Heart left ventricle (tissue), 16 donors: ENCODE measurements around the gene ATP6V0E2. TPM values are rescaled to one million over a fixed set of nuclear protein-coding genes. Genes with fewer than 3 reads are reported as not detected.
A peak's percentile ranks its signal among the peaks of the same experiment; 100 is the strongest.

Experiments used
- ATAC-seq, 4 donors: fragments of 200-7000 bp; cut with Tn5 transposase; one replicate each; pipeline ENCODE4 v1.9.1; 2020 to 2022; ENCODE audit warnings: moderate library complexity in 4 of 4, mild to moderate bottlenecking in 3 of 4, moderate number of reproducible peaks in 1 of 4
- DNase-seq, 5 donors: peaks; one replicate each; pipeline ENCODE4 v3.0.0-alpha.2; 2020
- H3K27ac ChIP-seq, 12 donors: fragments of 200-600 bp; sonication (generic) in 4 of 12; one replicate each; pipeline versions ENCODE4 v1.5.0 to v1.8.0; 2016 to 2022; ENCODE audit warnings: mild to moderate bottlenecking in 2 of 12
- H3K27me3 ChIP-seq, 9 donors: fragments of 200-600 bp; sonication (generic) in 2 of 9; one replicate each; pipeline versions ENCODE4 v1.5.1 to v1.8.0; 2016 to 2022; ENCODE audit warnings: mild to moderate bottlenecking in 3 of 9
- H3K36me3 ChIP-seq, 9 donors: fragments of 200-600 bp; sonication (generic) in 2 of 9; one replicate each; pipeline versions ENCODE4 v1.5.0 to v1.8.0; 2018 to 2022; ENCODE audit warnings: mild to moderate bottlenecking in 2 of 9
- H3K4me1 ChIP-seq, 12 donors: fragments of 200-600 bp; sonication (generic) in 4 of 12; one replicate each; pipeline versions ENCODE4 v1.5.0 to v1.8.0; 2016 to 2022; ENCODE audit warnings: mild to moderate bottlenecking in 3 of 12
- H3K4me3 ChIP-seq, 12 donors: fragments of 200-600 bp; sonication (generic) in 4 of 12; one replicate each; pipeline versions ENCODE4 v1.5.0 to v1.8.0; 2017 to 2022; ENCODE audit warnings: mild to moderate bottlenecking in 9 of 12, moderate library complexity in 4 of 12
- H3K9me3 ChIP-seq, 12 donors: fragments of 200-600 bp; sonication (generic) in 4 of 12; one replicate each; pipeline versions ENCODE4 v1.5.0 to v1.8.0; 2016 to 2022; ENCODE audit warnings: mild to moderate bottlenecking in 1 of 12
- POLR2A ChIP-seq, 2 donors: fragments of 450-650 bp; IDR thresholded peaks; one replicate each; pipeline ENCODE4 v1.6.1; 2017; ENCODE audit warnings: antibody characterized with exemption in 2 of 2, mild to moderate bottlenecking in 2 of 2, moderate library complexity in 2 of 2
- WGBS, 4 donors: extraction: QIAGEN DNeasy Blood & Tissue Kit in 2 of 4; methylation state at CpG; one replicate each; pipeline versions ENCODE4 v1.1.5 to v1.1.7; 2013 to 2018; 5-methylcytosine and 5-hydroxymethylcytosine counted together
- intact Hi-C, 10 donors: fragments of 100-400 bp; cut with DNase I; formaldehyde crosslinking; loops; one replicate each; pipeline versions ENCODE4 v1.11.1 to v1.14.2; 2022
- polyA plus RNA-seq, 2 donors: library from polyadenylated mRNA; stranded (reverse); fragments of 200-250 nt; gene quantifications; one replicate each; pipeline ENCODE4 v1.2.3, GENCODE V29; 2013
- total RNA-seq, 9 donors: library from RNA; depleted of rRNA in 2 of 9; stranded (reverse); fragments of >200 nt in 2 of 9; fragmentation: NEBNext Ultra II Directional in 3 of 9; extraction: Animal tissue kit (Norgen Biotek cat#: 25700) in 3 of 9; gene quantifications; one replicate each; pipeline versions ENCODE4 v1.1.0 to v1.2.4, GENCODE V29; 2016 to 2023
- TF ChIP-seq, protein P1 (sequence below), 12 donors: fragments of 200-600 bp; sonication (generic) in 4 of 12; IDR thresholded peaks; one replicate each; pipeline versions ENCODE4 v1.5.0 to v1.8.0; 2018 to 2022; ENCODE audit warnings: antibody characterized with exemption in 12 of 12, mild to moderate bottlenecking in 5 of 12
- donor health status: ischemic (EF 13 %, LVEDD 7.1; RV severe dilation, severe dysfunction).
- donor health status: healthy with polysubstance abuse.
- donor health status: DM: no; HTN: yes; CAD: no.
- donor health status: DM: no; HTN: no; CAD: no.
- donor health status: ischemic (EF 25% LVEDD 6.9; RV normal size, moderate dysfunction).
- donor health status: ischemic (EF 25% LVEDD 5.7; RV mildly dilated, moderate dysfunction).
- donor health status: healthy.
- donor health status: DM: yes; HTN: yes; CAD: no.
- donor health status: ischemic (EF 35%, LVEDD 5.7; RV mildly dilated, moderate dysfunction).
- donor health status: nonischemic (EF 11% LVEDD 7.7; RV severe dilation, severe dysfunction).
- donor health status: DM: yes; HTN: yes; CAD: no.
- donor health status: PGD.
- donor health status: ischemic (EF 29% LVEDD 5.4; RV normal size, mild dysfunction).
- donor health status: nonischemic (EF 23%, LVEDD 6.1; RV moderate dilation, normal function).

Gene ATP6V0E2
- total and polyA plus RNA-seq, 11 donors = 39.0 to 137 (median 92.2) TPM

DNA sequence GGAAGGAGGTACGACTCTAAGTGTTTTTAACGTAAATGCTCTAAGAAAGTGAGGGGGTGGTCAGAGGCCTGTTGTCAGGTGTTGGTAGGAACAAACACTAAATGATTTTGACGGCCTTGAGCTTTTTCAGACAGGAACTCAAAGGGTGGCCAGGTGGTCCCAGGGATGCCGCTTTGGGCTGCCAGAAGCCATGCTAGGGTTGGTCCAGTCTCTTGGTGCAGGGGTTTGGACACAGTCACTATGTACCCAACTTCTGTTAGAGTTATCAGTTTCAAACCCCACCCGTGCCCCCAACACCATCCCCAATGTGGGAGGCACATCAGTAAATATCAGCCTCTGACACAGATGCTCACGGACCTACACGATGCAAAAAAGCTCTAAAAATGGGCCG lies 9.3 kb downstream of the ATP6V0E2 start:
- peak in 1 of 5 donors; percentile 14 for DNase-seq
- WGBS, 4 donors = 57 to 67% (median 65%) methylated on average over 8 of the region's 8 CpGs
- Histone ChIP-seq H3K4me1 (peaks cover 0 to 51% (median 25%) of the 10 kb centered on the region in 12 donors), H3K9me3 (no peaks in the 10 kb centered on the region), H3K27ac (peak overlapping the region in 3 of 12 donors; percentile 4 to 44 (median 36)), H3K36me3 (peaks cover 0 to 5% (median 0%) of the 10 kb centered on the region in 9 donors), H3K4me3 (no peak overlapping the region), H3K27me3 (no peaks in the 10 kb centered on the region)
- TF ChIP-seq, protein P1, sequence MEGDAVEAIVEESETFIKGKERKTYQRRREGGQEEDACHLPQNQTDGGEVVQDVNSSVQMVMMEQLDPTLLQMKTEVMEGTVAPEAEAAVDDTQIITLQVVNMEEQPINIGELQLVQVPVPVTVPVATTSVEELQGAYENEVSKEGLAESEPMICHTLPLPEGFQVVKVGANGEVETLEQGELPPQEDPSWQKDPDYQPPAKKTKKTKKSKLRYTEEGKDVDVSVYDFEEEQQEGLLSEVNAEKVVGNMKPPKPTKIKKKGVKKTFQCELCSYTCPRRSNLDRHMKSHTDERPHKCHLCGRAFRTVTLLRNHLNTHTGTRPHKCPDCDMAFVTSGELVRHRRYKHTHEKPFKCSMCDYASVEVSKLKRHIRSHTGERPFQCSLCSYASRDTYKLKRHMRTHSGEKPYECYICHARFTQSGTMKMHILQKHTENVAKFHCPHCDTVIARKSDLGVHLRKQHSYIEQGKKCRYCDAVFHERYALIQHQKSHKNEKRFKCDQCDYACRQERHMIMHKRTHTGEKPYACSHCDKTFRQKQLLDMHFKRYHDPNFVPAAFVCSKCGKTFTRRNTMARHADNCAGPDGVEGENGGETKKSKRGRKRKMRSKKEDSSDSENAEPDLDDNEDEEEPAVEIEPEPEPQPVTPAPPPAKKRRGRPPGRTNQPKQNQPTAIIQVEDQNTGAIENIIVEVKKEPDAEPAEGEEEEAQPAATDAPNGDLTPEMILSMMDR (IDR thresholded peaks at IDR 0.05) = no peak
- no peak for TF ChIP-seq POLR2A (IDR thresholded peaks at IDR 0.05)
- intact Hi-C loops = loop anchor here in 5 of 10 donors (2.0 to 10.0 kb wide), 4 partner anchors 162 to 392 kb away; no protein-coding TSS in a partner anchor
- ATAC-seq = no peak

DNA sequence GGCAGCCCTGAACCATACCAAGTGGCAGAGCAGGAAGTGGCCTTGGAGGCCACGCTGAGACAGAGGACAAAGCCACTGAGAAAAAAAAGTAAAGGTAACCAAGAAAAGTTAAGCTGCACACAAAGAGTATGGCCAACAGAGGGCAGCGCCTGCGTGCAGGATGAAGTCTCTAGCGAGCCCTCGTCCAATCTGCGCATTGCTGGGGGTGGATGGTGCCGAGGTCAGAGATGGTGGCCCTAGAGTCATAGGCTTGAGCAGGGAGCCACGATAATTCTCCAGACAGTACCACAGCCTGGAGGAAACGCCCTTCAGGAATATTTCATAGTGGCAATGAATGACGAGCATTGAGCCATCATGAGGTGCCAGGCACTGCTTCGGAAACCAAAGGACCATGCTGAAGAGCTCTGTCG lies 9.7 kb downstream of the ATP6V0E2 start:
- Histone ChIP-seq H3K27ac (peak overlapping the region in 7 of 12 donors; percentile 4 to 44 (median 39)), H3K4me1 (peaks cover 0 to 51% (median 25%) of the 10 kb centered on the region in 12 donors), H3K4me3 (no peak overlapping the region), H3K36me3 (peaks cover 0 to 5% (median 0%) of the 10 kb centered on the region in 9 donors), H3K27me3 (no peaks in the 10 kb centered on the region), H3K9me3 (no peaks in the 10 kb centered on the region)
- intact Hi-C loops = loop anchor here in 5 of 10 donors (2.0 to 10.0 kb wide), 4 partner anchors 161 to 391 kb away; no protein-coding TSS in a partner anchor
- 23 to 35% (median 28%) methylated on average over 12 of the region's 12 CpGs for WGBS, 4 donors
- TF ChIP-seq, protein P1 (IDR thresholded peaks at IDR 0.05) = peak; percentile 51 to 78 (median 68)
- TF ChIP-seq POLR2A (IDR thresholded peaks at IDR 0.05) = no peak
- DNase-seq (peak in 4 of 5 donors; percentile 54 to 78 (median 58)), ATAC-seq (peak in 3 of 4 donors; percentile 65 to 75 (median 74))

DNA sequence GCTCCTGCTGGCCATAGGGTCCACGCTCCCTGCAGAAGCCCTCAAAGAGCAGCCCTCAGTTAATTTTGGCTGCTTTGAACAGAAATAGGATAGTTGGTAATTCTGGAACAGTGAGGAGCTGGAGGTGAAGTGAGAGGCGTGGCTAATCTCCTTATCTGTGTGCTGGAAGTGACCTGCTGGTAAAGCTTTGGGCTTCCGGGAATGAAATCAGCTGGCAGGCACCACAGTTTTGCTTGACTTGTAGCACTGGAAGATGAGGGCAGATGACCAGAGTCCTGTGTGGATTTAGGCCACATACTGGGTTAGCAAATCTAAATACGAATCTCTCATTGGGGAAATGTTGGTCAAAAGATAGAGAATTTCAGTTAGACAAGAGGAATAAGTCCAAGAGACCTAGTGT lies 10.2 kb downstream of the ATP6V0E2 start:
- ATAC-seq (peak in 3 of 4 donors; percentile 14 to 17 (median 15)), DNase-seq (peak in 1 of 5 donors; percentile 20)
- no peak overlapping the region for H3K4me3 ChIP-seq
- peak overlapping the region in 7 of 12 donors; percentile 19 to 44 (median 39) for H3K27ac ChIP-seq
- intact Hi-C loops = loop anchor here in 5 of 10 donors (5.0 to 10.0 kb wide), 3 partner anchors 161 to 391 kb away; no protein-coding TSS in a partner anchor
- H3K9me3 ChIP-seq = no peaks in the 10 kb centered on the region
- H3K4me1 ChIP-seq = peaks cover 0 to 51% (median 25%) of the 10 kb centered on the region in 12 donors
- WGBS, 4 donors = 39 to 50% (median 48%) methylated on average over 4 of the region's 4 CpGs
- TF ChIP-seq, protein P1 (IDR thresholded peaks at IDR 0.05) = no peak
- TF ChIP-seq POLR2A (IDR thresholded peaks at IDR 0.05) = no peak
- peaks cover 0 to 5% (median 0%) of the 10 kb centered on the region in 9 donors for H3K36me3 ChIP-seq
- H3K27me3 ChIP-seq = no peaks in the 10 kb centered on the region

DNA sequence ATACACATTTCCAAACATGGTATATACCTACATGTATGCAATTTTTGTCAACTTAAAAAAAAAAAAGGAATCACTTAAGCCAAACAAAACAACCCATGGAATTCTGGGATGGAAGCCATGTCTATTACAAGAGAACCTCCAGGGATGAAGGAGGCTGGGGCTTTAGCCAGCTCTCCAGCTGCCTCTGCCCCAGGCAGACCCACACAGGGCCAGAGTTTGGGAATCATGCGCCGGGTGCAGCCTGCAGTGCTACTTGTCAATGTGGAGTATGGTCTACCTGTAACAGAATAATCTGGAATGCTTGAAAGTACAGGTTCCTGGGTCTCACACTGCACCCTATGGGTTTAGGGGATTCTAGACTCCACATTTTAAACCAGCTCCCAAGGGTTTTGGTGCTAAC lies 10.8 kb downstream of the ATP6V0E2 start:
- Histone ChIP-seq H3K36me3 (peaks cover 0 to 5% (median 0%) of the 10 kb centered on the region in 9 donors), H3K9me3 (no peaks in the 10 kb centered on the region), H3K4me3 (no peak overlapping the region), H3K27ac (peak overlapping the region in 5 of 12 donors; percentile 16 to 62 (median 44)), H3K4me1 (peaks cover 0 to 51% (median 25%) of the 10 kb centered on the region in 12 donors), H3K27me3 (no peaks in the 10 kb centered on the region)
- 58 to 83% (median 73%) methylated on average over 2 of the region's 2 CpGs for WGBS, 4 donors
- DNase-seq = peak in 3 of 5 donors; percentile 50 to 73 (median 63)
- intact Hi-C loops = loop anchor here in 5 of 10 donors (5.0 to 10.0 kb wide), 3 partner anchors 160 to 390 kb away; no protein-coding TSS in a partner anchor
- TF ChIP-seq POLR2A (IDR thresholded peaks at IDR 0.05) = no peak
- peak in 3 of 4 donors; percentile 46 to 76 (median 66) for ATAC-seq
